ENCODE measurements around the gene SGMS1.

GRCh38 chr10:50640238-50640637, 16.5 kb upstream of the SGMS1 start:
- TF ChIP-seq CTCF (IDR thresholded peaks at IDR 0.05) (no peak), EZH2 (IDR thresholded peaks at IDR 0.05) (no peak)

Measured in neural progenitor cell (in vitro differentiated cells).